CD4-positive, alpha-beta T cell treated with Interleukin-1 beta for 1 hour (primary cell): ENCODE data around the gene HNF4A.
A peak's percentile ranks its signal among the peaks of the same experiment; 100 is the strongest.
"Not testable (repeated sequence)": the region's sequence is repeated elsewhere in the genome, so short reads cannot be mapped to it uniquely, and the experiment has no call there.

Source experiments
- DNase-seq, 2 donors: peaks; one replicate each; pipeline ENCODE4 v3.0.0-alpha.2; 2020 to 2022

The HNF4A gene

GRCh38 chr20:44447827-44448419, 92.4 kb downstream of the HNF4A start:
- no peak for DNase-seq

GRCh38 chr20:44448753-44449546, 93.5 kb downstream of the HNF4A start:
- DNase-seq = no peak

GRCh38 chr20:44449864-44450263, 94.4 kb downstream of the HNF4A start:
- no peak for DNase-seq

- no peak for DNase-seq
Observed at GRCh38 chr20:44450281-44450889, 94.9 kb downstream of the HNF4A start.

GRCh38 chr20:44450903-44451450, 95.5 kb downstream of the HNF4A start:
- no peak for DNase-seq

- DNase-seq = no peak
Observed at GRCh38 chr20:44454306-44454963, 98.9 kb downstream of the HNF4A start.

GRCh38 chr20:44455126-44455525, 99.6 kb downstream of the HNF4A start:
- no peak for DNase-seq

GRCh38 chr20:44456611-44457010, 101.1 kb downstream of the HNF4A start:
- DNase-seq = no peak

GRCh38 chr20:44457016-44457415, 101.5 kb downstream of the HNF4A start:
- no peak for DNase-seq

GRCh38 chr20:44459271-44459670, 103.8 kb downstream of the HNF4A start:
- DNase-seq = no peak

- DNase-seq = peak in 1 of 2 donors; percentile 23
Observed at GRCh38 chr20:44460795-44461141, 105.3 kb downstream of the HNF4A start.

GRCh38 chr20:44461142-44461802, 105.8 kb downstream of the HNF4A start:
- DNase-seq = no peak

GRCh38 chr20:44461803-44462174, 106.3 kb downstream of the HNF4A start:
- DNase-seq = no peak

GRCh38 chr20:44463466-44463865, 108.0 kb downstream of the HNF4A start:
- no peak for DNase-seq

- no peak for DNase-seq
Observed at GRCh38 chr20:44464514-44464913, 109.0 kb downstream of the HNF4A start.

GRCh38 chr20:44465001-44465560, 109.6 kb downstream of the HNF4A start:
- no peak for DNase-seq

- DNase-seq = no peak
Observed at GRCh38 chr20:44467289-44467883, 111.9 kb downstream of the HNF4A start.

GRCh38 chr20:44468044-44468782, 112.7 kb downstream of the HNF4A start:
- no peak for DNase-seq

- no peak for DNase-seq
Observed at GRCh38 chr20:44470327-44470726, 114.8 kb downstream of the HNF4A start.

- no peak for DNase-seq
Observed at GRCh38 chr20:44471481-44471882, 116.0 kb downstream of the HNF4A start.

- DNase-seq = not testable (repeated sequence)
Observed at GRCh38 chr20:44472283-44472682, 116.8 kb downstream of the HNF4A start.

- no peak for DNase-seq
Observed at GRCh38 chr20:44475372-44475693, 119.8 kb downstream of the HNF4A start.
